Measurements from ENCODE around the gene TMEM89. TPM values are rescaled to one million over a fixed set of nuclear protein-coding genes. Genes with fewer than 3 reads are reported as not detected.
A peak's percentile ranks its signal among the peaks of the same experiment; 100 is the strongest.

Gene TMEM89
- total RNA-seq, 1 experiment from 2014 or later: not detected

GRCh38 chr3:48607519-48607918 lies 14.1 kb downstream of the TMEM89 start:
- no peak overlapping the region for H3K27ac Mint-ChIP-seq (ENCODE audit: unreplicated experiment)
- CTCF ChIA-PET: interaction anchor here (0.6 kb wide), 1 partner anchor 300 kb away, joined by 6 read pairs; no protein-coding TSS in a partner anchor
- intact Hi-C loops (cut with micrococcal nuclease; ENCODE audit: unreplicated experiment): no loop called here
- DNase-seq: no peak
- peaks cover 49% of the 10 kb centered on the region for H3K36me3 Mint-ChIP-seq (ENCODE audit: insufficient read depth, unreplicated experiment)
- no peak for TF ChIP-seq CTCF (IDR thresholded peaks at IDR 0.05; ENCODE audit: unreplicated experiment)
- no peak overlapping the region for H3K4me3 Mint-ChIP-seq (ENCODE audit: low read depth, unreplicated experiment)
- H3K9me3 Mint-ChIP-seq (ENCODE audit: low read depth, unreplicated experiment): no peaks in the 10 kb centered on the region
- H3K27me3 Mint-ChIP-seq (ENCODE audit: unreplicated experiment): no peaks in the 10 kb centered on the region
- BruUV-seq (replicated peaks): no TSS peak
- no peaks in the 10 kb centered on the region for H3K4me1 Mint-ChIP-seq (ENCODE audit: low read depth, unreplicated experiment)

- no peaks in the 10 kb centered on the region for H3K9me3 Mint-ChIP-seq (ENCODE audit: low read depth, unreplicated experiment)
- peaks cover 1% of the 10 kb centered on the region for H3K4me1 Mint-ChIP-seq (ENCODE audit: low read depth, unreplicated experiment)
- BruUV-seq (replicated peaks): no TSS peak
- no peaks in the 10 kb centered on the region for H3K27me3 Mint-ChIP-seq (ENCODE audit: unreplicated experiment)
- intact Hi-C loops (cut with micrococcal nuclease; ENCODE audit: unreplicated experiment): no loop called here
- CTCF ChIA-PET: no interaction called here
- H3K4me3 Mint-ChIP-seq (ENCODE audit: low read depth, unreplicated experiment): no peak overlapping the region
- TF ChIP-seq CTCF (IDR thresholded peaks at IDR 0.05; ENCODE audit: unreplicated experiment): no peak
- no peak for DNase-seq
- H3K27ac Mint-ChIP-seq (ENCODE audit: unreplicated experiment): no peak overlapping the region
- peaks cover 39% of the 10 kb centered on the region for H3K36me3 Mint-ChIP-seq (ENCODE audit: insufficient read depth, unreplicated experiment)
Observed at GRCh38 chr3:48601622-48601994, 20.0 kb downstream of the TMEM89 start.

- Mint-ChIP-seq H3K9me3 (ENCODE audit: low read depth, unreplicated experiment) (no peaks in the 10 kb centered on the region), H3K36me3 (ENCODE audit: insufficient read depth, unreplicated experiment) (peaks cover 42% of the 10 kb centered on the region), H3K4me1 (ENCODE audit: low read depth, unreplicated experiment) (peaks cover 8% of the 10 kb centered on the region), H3K27ac (ENCODE audit: unreplicated experiment) (no peak overlapping the region), H3K27me3 (ENCODE audit: unreplicated experiment) (no peaks in the 10 kb centered on the region), H3K4me3 (ENCODE audit: low read depth, unreplicated experiment) (no peak overlapping the region)
- CTCF ChIA-PET: no interaction called here
- DNase-seq: no peak
- BruUV-seq (replicated peaks): TSS peak; percentile 11
- TF ChIP-seq CTCF (IDR thresholded peaks at IDR 0.05; ENCODE audit: unreplicated experiment): no peak
- intact Hi-C loops (cut with micrococcal nuclease; ENCODE audit: unreplicated experiment): no loop called here
Observed at GRCh38 chr3:48600711-48601621, 20.6 kb downstream of the TMEM89 start.

GRCh38 chr3:48599509-48600285 lies 21.9 kb downstream of the TMEM89 start:
- intact Hi-C loops (cut with micrococcal nuclease; ENCODE audit: unreplicated experiment): loop anchor here (5.0 kb wide), 1 partner anchor 37 kb away; the partner anchor contains the start of gene UCN2
- H3K27me3 Mint-ChIP-seq (ENCODE audit: unreplicated experiment): no peaks in the 10 kb centered on the region
- H3K27ac Mint-ChIP-seq (ENCODE audit: unreplicated experiment): no peak overlapping the region
- no peak for DNase-seq
- no peaks in the 10 kb centered on the region for H3K9me3 Mint-ChIP-seq (ENCODE audit: low read depth, unreplicated experiment)
- H3K36me3 Mint-ChIP-seq (ENCODE audit: insufficient read depth, unreplicated experiment): peaks cover 49% of the 10 kb centered on the region
- TF ChIP-seq CTCF (IDR thresholded peaks at IDR 0.05; ENCODE audit: unreplicated experiment): no peak
- no TSS peak for BruUV-seq (replicated peaks)
- H3K4me1 Mint-ChIP-seq (ENCODE audit: low read depth, unreplicated experiment): peaks cover 13% of the 10 kb centered on the region
- CTCF ChIA-PET: no interaction called here
- no peak overlapping the region for H3K4me3 Mint-ChIP-seq (ENCODE audit: low read depth, unreplicated experiment)

Data from Calu3 (cell line).